ENCODE measurements around the gene MAGI3.

The MAGI3 gene

GRCh38 chr1:113630340-113631327, 240.3 kb downstream of the MAGI3 start:
- H3K27ac Mint-ChIP-seq = no peak overlapping the region
- no peaks in the 10 kb centered on the region for H3K4me1 Mint-ChIP-seq
- peaks cover 11% of the 10 kb centered on the region for H3K36me3 Mint-ChIP-seq
- no peak for DNase-seq
- H3K27me3 Mint-ChIP-seq = no peaks in the 10 kb centered on the region
- H3K9me3 Mint-ChIP-seq = peaks cover 15% of the 10 kb centered on the region
- CTCF ChIA-PET = interaction anchor here (0.8 kb wide), 1 partner anchor 155 kb away, joined by 3 read pairs; no protein-coding TSS in a partner anchor
- no peak overlapping the region for H3K4me3 Mint-ChIP-seq

GRCh38 chr1:113641396-113641795, 251.1 kb downstream of the MAGI3 start:
- Mint-ChIP-seq H3K36me3 (no peaks in the 10 kb centered on the region), H3K27me3 (no peaks in the 10 kb centered on the region), H3K4me1 (no peaks in the 10 kb centered on the region), H3K9me3 (no peaks in the 10 kb centered on the region), H3K27ac (no peak overlapping the region), H3K4me3 (no peak overlapping the region)
- DNase-seq = no peak
- CTCF ChIA-PET = no interaction called here

- Mint-ChIP-seq H3K4me1 (no peaks in the 10 kb centered on the region), H3K4me3 (no peak overlapping the region), H3K27me3 (no peaks in the 10 kb centered on the region), H3K36me3 (no peaks in the 10 kb centered on the region), H3K9me3 (no peaks in the 10 kb centered on the region), H3K27ac (no peak overlapping the region)
- CTCF ChIA-PET = no interaction called here
- DNase-seq = no peak
These were observed 256.8 kb downstream of the MAGI3 start for GRCh38 chr1:113647164-113647563.

GRCh38 chr1:113648478-113648877, 258.2 kb downstream of the MAGI3 start:
- Mint-ChIP-seq H3K4me3 (no peak overlapping the region), H3K27me3 (no peaks in the 10 kb centered on the region), H3K36me3 (no peaks in the 10 kb centered on the region), H3K27ac (no peak overlapping the region), H3K9me3 (no peaks in the 10 kb centered on the region), H3K4me1 (no peaks in the 10 kb centered on the region)
- CTCF ChIA-PET = no interaction called here
- no peak for DNase-seq

- CTCF ChIA-PET = no interaction called here
- no peaks in the 10 kb centered on the region for H3K27me3 Mint-ChIP-seq
- H3K4me1 Mint-ChIP-seq = no peaks in the 10 kb centered on the region
- no peaks in the 10 kb centered on the region for H3K36me3 Mint-ChIP-seq
- no peak for DNase-seq
- no peaks in the 10 kb centered on the region for H3K9me3 Mint-ChIP-seq
- H3K4me3 Mint-ChIP-seq = no peak overlapping the region
- H3K27ac Mint-ChIP-seq = no peak overlapping the region
These were observed 262.5 kb downstream of the MAGI3 start for GRCh38 chr1:113652771-113653170.

- Mint-ChIP-seq H3K4me3 (no peak overlapping the region), H3K9me3 (no peaks in the 10 kb centered on the region), H3K27ac (no peak overlapping the region), H3K4me1 (no peaks in the 10 kb centered on the region), H3K36me3 (no peaks in the 10 kb centered on the region), H3K27me3 (no peaks in the 10 kb centered on the region)
- no peak for DNase-seq
- CTCF ChIA-PET = no interaction called here
These were observed 263.4 kb downstream of the MAGI3 start for GRCh38 chr1:113653741-113654140.

- CTCF ChIA-PET = no interaction called here
- no peaks in the 10 kb centered on the region for H3K9me3 Mint-ChIP-seq
These were observed 264.6 kb downstream of the MAGI3 start for GRCh38 chr1:113654883-113655282.

GRCh38 chr1:113657126-113657525, 266.8 kb downstream of the MAGI3 start:
- no peak for DNase-seq
- H3K36me3 Mint-ChIP-seq = no peaks in the 10 kb centered on the region
- H3K27ac Mint-ChIP-seq = no peak overlapping the region
- no peaks in the 10 kb centered on the region for H3K4me1 Mint-ChIP-seq
- H3K27me3 Mint-ChIP-seq = no peaks in the 10 kb centered on the region
- CTCF ChIA-PET = no interaction called here
- no peak overlapping the region for H3K4me3 Mint-ChIP-seq
- H3K9me3 Mint-ChIP-seq = no peaks in the 10 kb centered on the region

More at GRCh38 chr1:113654883-113655282, 264.6 kb downstream of the MAGI3 start:
- no peak for DNase-seq
- Mint-ChIP-seq H3K27ac (no peak overlapping the region), H3K27me3 (no peaks in the 10 kb centered on the region), H3K4me1 (no peaks in the 10 kb centered on the region), H3K4me3 (no peak overlapping the region), H3K36me3 (no peaks in the 10 kb centered on the region)

GRCh38 chr1:113657556-113658063, 267.3 kb downstream of the MAGI3 start:
- no peak overlapping the region for H3K27ac Mint-ChIP-seq

GRCh38 chr1:113659035-113659434, 268.7 kb downstream of the MAGI3 start:
- Mint-ChIP-seq H3K27ac (no peak overlapping the region), H3K4me3 (no peak overlapping the region), H3K9me3 (no peaks in the 10 kb centered on the region), H3K4me1 (no peaks in the 10 kb centered on the region), H3K27me3 (no peaks in the 10 kb centered on the region), H3K36me3 (no peaks in the 10 kb centered on the region)
- CTCF ChIA-PET = interaction anchor here (1.0 kb wide), 1 partner anchor 12 kb away, joined by 3 read pairs; no protein-coding TSS in a partner anchor
- no peak for DNase-seq

More at GRCh38 chr1:113657556-113658063, 267.3 kb downstream of the MAGI3 start:
- CTCF ChIA-PET = no interaction called here
- no peaks in the 10 kb centered on the region for H3K9me3 Mint-ChIP-seq
- H3K4me1 Mint-ChIP-seq = no peaks in the 10 kb centered on the region
- H3K36me3 Mint-ChIP-seq = no peaks in the 10 kb centered on the region
- DNase-seq = no peak
- H3K4me3 Mint-ChIP-seq = no peak overlapping the region
- H3K27me3 Mint-ChIP-seq = no peaks in the 10 kb centered on the region

GRCh38 chr1:113659556-113659955, 269.2 kb downstream of the MAGI3 start:
- H3K27me3 Mint-ChIP-seq = no peaks in the 10 kb centered on the region
- H3K36me3 Mint-ChIP-seq = no peaks in the 10 kb centered on the region
- no peak overlapping the region for H3K4me3 Mint-ChIP-seq
- H3K9me3 Mint-ChIP-seq = no peaks in the 10 kb centered on the region
- no peaks in the 10 kb centered on the region for H3K4me1 Mint-ChIP-seq
- no peak overlapping the region for H3K27ac Mint-ChIP-seq
- no peak for DNase-seq
- CTCF ChIA-PET = no interaction called here

GRCh38 chr1:113660088-113660487, 269.8 kb downstream of the MAGI3 start:
- Mint-ChIP-seq H3K4me3 (no peak overlapping the region), H3K9me3 (no peaks in the 10 kb centered on the region), H3K27ac (no peak overlapping the region), H3K27me3 (no peaks in the 10 kb centered on the region), H3K36me3 (no peaks in the 10 kb centered on the region), H3K4me1 (no peaks in the 10 kb centered on the region)
- no peak for DNase-seq
- CTCF ChIA-PET = no interaction called here

- CTCF ChIA-PET = no interaction called here
- no peak for DNase-seq
- no peaks in the 10 kb centered on the region for H3K9me3 Mint-ChIP-seq
- H3K4me3 Mint-ChIP-seq = no peak overlapping the region
- H3K36me3 Mint-ChIP-seq = no peaks in the 10 kb centered on the region
- H3K4me1 Mint-ChIP-seq = no peaks in the 10 kb centered on the region
- no peak overlapping the region for H3K27ac Mint-ChIP-seq
- no peaks in the 10 kb centered on the region for H3K27me3 Mint-ChIP-seq
These were observed 271.8 kb downstream of the MAGI3 start for GRCh38 chr1:113662101-113662500.

- Mint-ChIP-seq H3K36me3 (no peaks in the 10 kb centered on the region), H3K4me1 (no peaks in the 10 kb centered on the region), H3K9me3 (no peaks in the 10 kb centered on the region), H3K27ac (no peak overlapping the region), H3K4me3 (no peak overlapping the region), H3K27me3 (no peaks in the 10 kb centered on the region)
- CTCF ChIA-PET = no interaction called here
- no peak for DNase-seq
These were observed 273.0 kb downstream of the MAGI3 start for GRCh38 chr1:113663165-113663951.
